ENCODE results near the gene ZFYVE27.

Gene ZFYVE27

DNA sequence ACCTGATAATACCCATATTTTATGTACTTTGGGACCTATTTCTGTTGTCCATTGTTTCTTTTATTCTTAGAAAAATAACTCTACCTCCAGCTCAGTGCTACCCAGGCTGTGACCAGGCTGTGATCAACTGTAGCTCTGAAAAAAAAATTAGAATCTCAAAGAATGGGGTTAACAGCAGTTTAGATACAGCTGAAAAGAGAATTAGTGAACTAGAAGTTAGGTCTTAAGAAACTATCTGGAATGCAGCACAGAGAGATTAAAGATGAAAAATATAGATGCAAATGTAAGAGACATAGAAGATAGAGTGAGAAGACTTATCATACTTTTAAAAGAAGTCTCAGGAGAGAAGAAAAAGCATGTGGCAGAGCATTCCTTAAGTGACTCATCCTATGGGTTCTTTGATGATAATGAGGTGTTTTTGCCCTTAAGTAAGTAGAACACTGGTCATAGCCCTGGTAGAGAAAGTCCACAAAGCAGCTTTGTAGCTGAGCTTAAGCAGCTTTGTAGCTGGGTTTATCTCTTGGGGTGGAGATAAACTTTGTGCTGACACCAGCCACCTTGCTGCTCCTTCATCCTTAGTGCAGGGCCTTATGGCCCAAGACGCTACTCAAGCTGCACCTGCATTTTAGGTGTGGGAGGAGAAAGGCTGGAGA lies 62.2 kb downstream of the ZFYVE27 start:
- no peak for DNase-seq

- no peak for DNase-seq
These were observed 63.5 kb downstream of the ZFYVE27 start for GRCh38 chr10:97800474-97800873.

DNA sequence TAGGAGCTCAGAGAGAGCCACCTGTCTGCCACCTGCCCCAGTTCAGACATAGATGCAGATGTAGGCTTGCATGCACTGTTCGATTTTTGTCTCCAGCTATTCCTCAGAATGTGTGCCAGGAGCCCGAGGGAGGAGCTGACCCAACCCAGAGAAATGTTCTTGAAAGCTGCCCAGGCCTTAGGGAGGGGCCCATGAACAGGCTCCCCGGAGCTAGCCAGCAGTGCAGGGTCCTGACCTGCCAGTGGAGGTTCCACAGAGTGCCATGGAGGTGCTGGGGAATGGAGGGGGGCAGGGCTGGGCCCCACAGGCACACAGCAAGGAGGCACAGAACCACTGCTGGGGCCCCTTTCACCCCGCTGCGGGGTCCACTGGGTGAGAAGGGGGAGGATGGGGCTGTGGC lies 64.5 kb downstream of the ZFYVE27 start:
- DNase-seq = no peak

GRCh38 chr10:97805096-97805884 lies 68.4 kb downstream of the ZFYVE27 start:
- DNase-seq = no peak

DNA sequence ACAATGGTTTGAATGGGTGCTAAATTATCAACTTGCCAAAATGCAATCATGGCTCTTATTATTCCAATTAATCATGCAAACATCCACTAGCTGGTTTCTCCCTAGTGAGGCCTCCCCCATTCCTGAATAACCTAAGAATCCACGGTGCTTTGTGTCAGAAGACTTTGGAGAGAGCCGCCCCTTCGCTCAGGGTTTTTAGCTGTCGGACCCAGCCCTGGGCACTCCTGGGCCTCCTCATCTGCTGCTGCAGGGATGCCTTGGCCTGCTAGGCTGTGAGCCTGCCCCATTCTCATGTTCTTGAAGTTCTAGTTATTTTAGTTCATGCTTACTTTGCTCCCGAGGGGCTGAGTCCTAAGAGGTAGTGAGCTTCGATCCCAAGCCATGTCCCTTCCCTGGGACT lies 69.0 kb downstream of the ZFYVE27 start:
- no peak for DNase-seq

DNA sequence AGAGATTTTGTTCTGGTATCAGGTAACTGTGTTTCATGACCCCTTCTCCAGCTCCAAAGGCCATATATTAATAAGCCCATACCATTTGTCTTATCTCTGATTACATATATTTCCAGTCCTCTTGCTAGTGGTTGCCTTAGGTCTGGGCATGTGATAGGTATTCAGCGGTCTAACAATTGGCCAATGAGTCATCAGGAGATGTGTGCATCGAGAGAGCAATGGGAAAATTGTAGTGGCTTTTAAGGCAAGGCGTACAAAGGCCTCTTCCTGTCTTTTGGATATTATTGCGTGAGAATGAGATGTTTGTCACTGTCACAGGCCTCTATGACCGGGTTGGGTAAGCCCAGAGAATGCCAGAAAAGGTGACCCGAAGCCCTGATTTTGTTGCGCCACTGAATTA lies 73.5 kb downstream of the ZFYVE27 start:
- no peak for DNase-seq
